Gastrocnemius medialis (tissue), 4 donors: ENCODE measurements around the gene YWHAE. TPM values are rescaled to one million over a fixed set of nuclear protein-coding genes. Genes with fewer than 3 reads are reported as not detected.
"Not testable (repeated sequence)": the region's sequence is repeated elsewhere in the genome, so short reads cannot be mapped to it uniquely, and the experiment has no call there.

Experiments
- ATAC-seq, 2 donors: fragments of 150-250 bp; one replicate each; pipeline ENCODE4 v1.9.1; 2016
- DNase-seq, 2 donors: peaks; one replicate each; pipeline ENCODE4 v3.0.0-alpha.2; 2019
- H3K27ac ChIP-seq, 4 donors: fragments of 200-600 bp; sonication (generic); 1 replicate in 1 of 4; 2 replicates in 3 of 4; pipeline ENCODE4 v1.5.1; 2016 to 2018; ENCODE audit warnings: mild to moderate bottlenecking in 2 of 4, moderate library complexity in 1 of 4
- H3K27me3 ChIP-seq, 3 donors: fragments of 200-600 bp; sonication (generic) in 2 of 3; 1 replicate in 1 of 3; 2 replicates in 2 of 3; pipeline versions ENCODE4 v1.5.1 to v1.6.0; 2016 to 2019; ENCODE audit warnings: mild to moderate bottlenecking in 1 of 3, moderate library complexity in 1 of 3
- H3K36me3 ChIP-seq, 2 donors: fragments of 200-600 bp; sonication (generic) in 1 of 2; one replicate each; pipeline ENCODE4 v1.5.1; 2017 to 2018
- H3K4me1 ChIP-seq, 2 donors: fragments of 200-600 bp; sonication (generic) in 1 of 2; one replicate each; pipeline ENCODE4 v1.5.1; 2016 to 2017; ENCODE audit warnings: mild to moderate bottlenecking in 2 of 2
- H3K4me3 ChIP-seq, 4 donors: fragments of 200-600 bp; sonication (generic) in 3 of 4; 1 replicate in 1 of 4; 2 replicates in 3 of 4; pipeline ENCODE4 v1.5.1; 2016 to 2019; ENCODE audit warnings: mild to moderate bottlenecking in 2 of 4
- H3K9me3 ChIP-seq, 3 donors: fragments of 200-600 bp; sonication (generic) in 2 of 3; 1 replicate in 1 of 3; 2 replicates in 2 of 3; pipeline ENCODE4 v1.5.1; 2016 to 2019
- POLR2A ChIP-seq, 2 donors: fragments of 450-650 bp; IDR thresholded peaks; one replicate each; pipeline ENCODE4 v1.6.1; 2017; ENCODE audit warnings: antibody characterized with exemption in 2 of 2, mild to moderate bottlenecking in 2 of 2, moderate library complexity in 2 of 2
- in situ Hi-C, 4 donors: fragments of 200-750 bp; cut with MboI; loops; one replicate each; pipeline versions ENCODE4 v1.15.0 to v1.8.0; 2017; ENCODE audit warnings: low sequenced_read_pairs in 4 of 4
- intact Hi-C: fragments of 100-400 bp; cut with DNase I; formaldehyde crosslinking; loops from one replicate; pipeline ENCODE4 v1.15.1; 2023; ENCODE audit warnings: low total_unique reads
- total RNA-seq, 4 donors: library from RNA; depleted of rRNA; stranded (reverse); fragments of >200 nt; gene quantifications; one replicate each; pipeline versions ENCODE4 v1.1.0 to v1.2.3, GENCODE V29; 2016
- TF ChIP-seq, protein P1 (sequence below), 5 experiments: fragments of 450-650 bp in 3 of 5; fragments of 200-600 bp in 2 of 5; sonication (generic) in 2 of 5; IDR thresholded peaks in 4 of 5; conservative IDR thresholded peaks in 1 of 5; 1 replicate in 4 of 5; 2 replicates in 1 of 5; pipeline ENCODE4 v1.5.1; 2016 to 2019; ENCODE audit warnings: antibody characterized with exemption in 5 of 5, mild to moderate bottlenecking in 3 of 5, moderate library complexity in 3 of 5

Gene YWHAE
- total RNA-seq, 4 donors from 2014 or later, result 915 to 1,814 (median 1,174) TPM

DNA sequence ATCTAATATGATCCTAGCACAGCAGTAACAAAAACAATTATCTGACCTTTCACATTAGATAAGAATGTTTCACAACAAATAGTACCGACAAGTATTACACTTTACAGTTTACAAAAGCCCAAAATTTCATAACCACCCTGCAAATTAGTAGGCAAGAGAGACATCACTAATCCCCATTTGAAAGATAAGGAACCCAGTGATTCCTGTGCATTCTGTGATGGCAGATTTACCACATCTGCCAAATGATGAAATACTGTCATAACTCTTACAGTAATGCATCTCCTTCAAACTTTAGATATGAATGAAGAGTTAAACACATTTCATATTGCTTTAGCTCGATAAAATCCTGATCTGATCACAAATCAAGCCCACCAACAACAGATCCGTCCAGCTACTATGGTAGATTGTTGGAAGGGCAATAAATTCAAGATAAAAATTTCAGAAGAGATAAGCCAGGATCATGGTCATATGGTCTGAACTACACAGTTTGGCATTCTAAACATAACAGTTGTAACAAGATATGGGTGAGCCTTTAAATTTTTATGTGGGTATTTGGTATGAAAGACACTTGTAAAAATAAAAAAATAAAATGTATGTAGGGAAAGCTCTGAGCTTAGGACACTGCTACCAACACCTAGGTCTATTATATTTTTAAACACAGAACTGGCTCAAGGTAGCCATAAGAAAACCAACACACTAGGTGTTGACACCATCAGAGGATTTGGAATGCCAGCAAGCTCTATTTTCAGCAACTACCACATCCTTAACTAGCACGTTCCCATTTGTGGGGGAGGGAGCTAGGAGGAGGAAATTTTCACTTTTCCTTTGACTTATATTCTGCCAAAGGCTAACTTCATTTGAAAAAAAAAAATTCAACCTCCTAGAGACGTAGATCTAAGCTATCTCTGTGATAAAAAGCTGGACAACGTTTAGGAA, 9.3 kb downstream of the YWHAE start:
- Histone ChIP-seq H3K4me3 (peak overlapping the region; percentile 21 to 35 (median 25)), H3K27ac (peak overlapping the region; percentile 96 to 100 (median 98)), H3K27me3 (no peaks in the 10 kb centered on the region), H3K36me3 (no peaks in the 10 kb centered on the region), H3K4me1 (peaks cover 94 to 98% of the 10 kb centered on the region in 2 donors), H3K9me3 (no peaks in the 10 kb centered on the region)
- TF ChIP-seq, protein P1, sequence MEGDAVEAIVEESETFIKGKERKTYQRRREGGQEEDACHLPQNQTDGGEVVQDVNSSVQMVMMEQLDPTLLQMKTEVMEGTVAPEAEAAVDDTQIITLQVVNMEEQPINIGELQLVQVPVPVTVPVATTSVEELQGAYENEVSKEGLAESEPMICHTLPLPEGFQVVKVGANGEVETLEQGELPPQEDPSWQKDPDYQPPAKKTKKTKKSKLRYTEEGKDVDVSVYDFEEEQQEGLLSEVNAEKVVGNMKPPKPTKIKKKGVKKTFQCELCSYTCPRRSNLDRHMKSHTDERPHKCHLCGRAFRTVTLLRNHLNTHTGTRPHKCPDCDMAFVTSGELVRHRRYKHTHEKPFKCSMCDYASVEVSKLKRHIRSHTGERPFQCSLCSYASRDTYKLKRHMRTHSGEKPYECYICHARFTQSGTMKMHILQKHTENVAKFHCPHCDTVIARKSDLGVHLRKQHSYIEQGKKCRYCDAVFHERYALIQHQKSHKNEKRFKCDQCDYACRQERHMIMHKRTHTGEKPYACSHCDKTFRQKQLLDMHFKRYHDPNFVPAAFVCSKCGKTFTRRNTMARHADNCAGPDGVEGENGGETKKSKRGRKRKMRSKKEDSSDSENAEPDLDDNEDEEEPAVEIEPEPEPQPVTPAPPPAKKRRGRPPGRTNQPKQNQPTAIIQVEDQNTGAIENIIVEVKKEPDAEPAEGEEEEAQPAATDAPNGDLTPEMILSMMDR (IDR thresholded peaks at IDR 0.05 in 4 of 5, conservative IDR thresholded peaks at IDR 0.05 in 1 of 5), result no peak
- peak in 1 of 2 donors; percentile 25 for TF ChIP-seq POLR2A (IDR thresholded peaks at IDR 0.05)
- in situ Hi-C loops, result no loop called here
- DNase-seq (peak; percentile 61 to 64), ATAC-seq (peak; percentile 85 to 95)
- intact Hi-C loops, result no loop called here

DNA sequence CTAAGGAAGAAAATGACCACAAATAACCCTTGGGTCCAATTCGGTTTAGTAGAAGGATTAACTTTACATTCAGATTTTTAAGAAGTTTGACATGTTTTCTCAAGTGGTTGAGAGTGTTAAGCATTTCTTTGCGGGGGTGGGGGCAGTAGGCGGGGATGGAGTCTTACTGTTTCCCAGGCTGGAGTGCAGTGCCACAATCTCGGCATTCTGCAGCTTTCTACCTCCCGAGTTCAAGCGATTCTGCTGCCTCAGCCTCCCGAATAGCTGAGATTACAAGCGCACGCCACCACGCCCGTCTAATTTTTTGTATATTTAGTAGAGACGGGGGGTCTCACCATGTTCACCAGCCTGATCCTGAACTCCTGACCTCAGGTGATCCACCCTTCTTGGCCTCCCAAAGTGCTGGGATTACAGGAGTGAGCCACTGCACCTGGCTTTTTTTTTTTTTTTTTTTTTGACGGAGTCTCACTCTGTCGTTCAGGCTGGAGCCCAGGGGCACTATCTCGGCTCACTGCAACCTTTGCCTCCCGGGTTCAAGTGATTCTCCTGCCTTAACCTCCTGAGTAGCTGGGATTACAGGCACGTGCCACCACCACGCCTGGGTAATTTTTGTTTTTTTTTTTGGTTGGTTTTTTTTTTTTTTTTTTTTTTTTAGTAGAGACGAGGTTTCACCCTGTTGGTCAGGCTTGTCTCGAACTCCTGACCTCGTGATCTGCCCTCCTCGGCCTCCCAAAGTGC, 12.4 kb downstream of the YWHAE start:
- ATAC-seq, H3K36me3 ChIP-seq, H3K9me3 ChIP-seq, H3K4me3 ChIP-seq, intact Hi-C loops, in situ Hi-C loops, H3K27me3 ChIP-seq, DNase-seq: not testable (repeated sequence)
- Histone ChIP-seq H3K4me1 (peaks cover 94% of the 10 kb centered on the region in 2 donors), H3K27ac (peak overlapping the region; percentile 96 to 100 (median 98))

DNA sequence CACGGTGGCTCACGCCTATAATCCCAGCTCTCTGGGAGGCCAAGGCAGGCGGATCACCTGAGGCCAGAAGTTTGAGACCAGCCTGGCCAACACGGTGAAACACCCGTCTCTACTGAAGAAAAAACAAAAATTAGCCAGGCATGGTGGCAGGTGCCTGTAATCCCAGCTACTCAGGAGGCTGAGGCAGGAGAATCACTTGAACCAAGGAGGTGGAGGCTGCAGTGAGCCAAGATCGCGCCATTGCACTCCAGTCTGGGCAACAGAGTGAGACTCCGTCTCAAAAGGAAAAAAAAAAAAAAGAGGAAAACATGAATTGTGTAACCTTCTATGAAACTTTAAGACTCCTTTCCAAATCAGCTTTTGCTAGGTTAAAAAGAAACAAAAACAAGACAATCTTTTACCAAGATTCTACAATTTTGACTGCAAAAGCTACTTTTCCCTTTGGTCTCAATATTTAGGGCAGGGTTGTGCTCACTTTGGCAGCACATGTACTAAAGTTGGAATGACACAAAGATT, 13.3 kb downstream of the YWHAE start:
- in situ Hi-C loops, H3K36me3 ChIP-seq, H3K4me3 ChIP-seq, DNase-seq, ATAC-seq, H3K27me3 ChIP-seq, H3K9me3 ChIP-seq, intact Hi-C loops: not testable (repeated sequence)
- peaks cover 84% of the 10 kb centered on the region in 2 donors for H3K4me1 ChIP-seq
- H3K27ac ChIP-seq, result peak overlapping the region; percentile 96 to 100 (median 98)

DNA sequence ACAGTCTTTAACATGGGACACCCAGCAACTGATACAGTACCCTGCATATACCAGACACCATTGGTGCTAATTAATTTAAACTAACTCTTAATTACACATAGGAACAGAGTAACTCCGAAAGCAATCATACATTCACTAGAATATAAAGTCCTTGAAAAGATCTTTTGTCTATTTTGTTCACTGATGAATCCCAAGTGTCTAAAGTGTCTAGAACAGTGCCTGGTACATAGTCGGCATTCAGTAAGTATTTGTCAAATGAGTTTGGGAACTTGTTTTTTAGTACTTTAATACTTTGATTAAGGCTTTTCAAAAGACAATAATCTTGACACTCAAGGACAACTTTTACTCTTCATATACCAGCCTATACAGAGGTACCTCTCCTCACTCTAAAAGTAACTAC, 13.8 kb downstream of the YWHAE start:
- no peak overlapping the region for H3K4me3 ChIP-seq
- no peak for DNase-seq
- H3K9me3 ChIP-seq, result no peaks in the 10 kb centered on the region
- peaks cover 81 to 82% of the 10 kb centered on the region in 2 donors for H3K4me1 ChIP-seq
- no peak for ATAC-seq
- in situ Hi-C loops, result no loop called here
- intact Hi-C loops, result no loop called here
- H3K36me3 ChIP-seq, result no peaks in the 10 kb centered on the region
- peak overlapping the region; percentile 96 to 100 (median 98) for H3K27ac ChIP-seq
- H3K27me3 ChIP-seq, result no peaks in the 10 kb centered on the region
- TF ChIP-seq POLR2A (IDR thresholded peaks at IDR 0.05), result no peak

DNA sequence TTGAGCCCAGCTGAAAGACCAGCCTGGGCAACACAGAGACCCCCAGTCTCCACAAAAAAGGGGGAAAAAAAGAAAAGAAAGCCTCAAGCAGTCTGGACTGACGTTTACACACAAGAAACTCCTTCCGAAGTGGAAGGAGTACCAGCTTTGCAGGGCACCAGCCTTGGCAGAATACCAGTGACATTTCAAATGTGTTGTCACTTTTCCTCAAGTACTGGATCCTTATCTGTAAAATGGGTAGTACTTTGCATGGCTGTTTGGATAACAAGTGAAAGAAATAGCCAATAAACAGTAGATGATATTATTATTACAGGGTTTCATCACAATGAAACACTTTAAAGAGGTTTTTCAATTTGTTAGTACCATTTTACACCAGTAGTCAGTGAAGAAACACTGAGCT, 14.2 kb downstream of the YWHAE start:
- Histone ChIP-seq H3K27ac (peak overlapping the region; percentile 96 to 100 (median 98)), H3K4me1 (peaks cover 81 to 82% of the 10 kb centered on the region in 2 donors), H3K4me3 (no peak overlapping the region), H3K36me3 (no peaks in the 10 kb centered on the region), H3K9me3 (no peaks in the 10 kb centered on the region), H3K27me3 (no peaks in the 10 kb centered on the region)
- no peak for TF ChIP-seq POLR2A (IDR thresholded peaks at IDR 0.05)
- TF ChIP-seq, protein P1 (IDR thresholded peaks at IDR 0.05 in 4 of 5, conservative IDR thresholded peaks at IDR 0.05 in 1 of 5), result no peak
- in situ Hi-C loops, result no loop called here
- intact Hi-C loops, result no loop called here
- ATAC-seq (no peak), DNase-seq (no peak)
